ENCODE measurements around the gene TCP1. TPM values are rescaled to one million over a fixed set of nuclear protein-coding genes. Genes with fewer than 3 reads are reported as not detected.
A peak's percentile ranks its signal among the peaks of the same experiment; 100 is the strongest.

The TCP1 gene
- total and polyA plus RNA-seq, 10 donors = 74.3 to 136 (median 111) TPM

DNA sequence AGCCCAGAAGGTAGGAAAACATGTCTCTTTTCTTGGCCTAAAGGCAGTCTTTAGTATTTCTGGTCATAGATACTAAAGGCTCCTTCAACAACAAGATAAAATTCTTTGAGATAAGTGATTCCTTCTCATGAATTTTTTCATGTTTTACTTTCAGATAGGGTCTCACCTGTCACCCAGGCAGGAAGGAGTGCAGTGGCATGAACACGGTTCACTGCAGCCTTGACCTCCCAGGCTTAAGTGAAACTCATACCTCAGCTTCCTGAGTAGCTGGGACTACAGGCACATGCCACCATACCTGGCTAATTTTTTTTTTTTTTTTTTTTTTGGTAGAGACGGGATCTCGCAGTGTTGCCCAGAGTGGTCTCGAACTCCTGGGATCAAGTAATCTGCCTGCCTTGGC lies 19.7 kb upstream of the TCP1 start:
- H3K4me1 ChIP-seq = no peaks in the 10 kb centered on the region
- no peak for DNase-seq
- intact Hi-C loops (cut with DNase I; ENCODE audit: low total_unique reads) = no loop called here
- no peak for TF ChIP-seq POLR2AphosphoS5 (IDR thresholded peaks at IDR 0.05)
- TF ChIP-seq POLR2A (IDR thresholded peaks at IDR 0.05) = no peak
- TF ChIP-seq, protein P1, sequence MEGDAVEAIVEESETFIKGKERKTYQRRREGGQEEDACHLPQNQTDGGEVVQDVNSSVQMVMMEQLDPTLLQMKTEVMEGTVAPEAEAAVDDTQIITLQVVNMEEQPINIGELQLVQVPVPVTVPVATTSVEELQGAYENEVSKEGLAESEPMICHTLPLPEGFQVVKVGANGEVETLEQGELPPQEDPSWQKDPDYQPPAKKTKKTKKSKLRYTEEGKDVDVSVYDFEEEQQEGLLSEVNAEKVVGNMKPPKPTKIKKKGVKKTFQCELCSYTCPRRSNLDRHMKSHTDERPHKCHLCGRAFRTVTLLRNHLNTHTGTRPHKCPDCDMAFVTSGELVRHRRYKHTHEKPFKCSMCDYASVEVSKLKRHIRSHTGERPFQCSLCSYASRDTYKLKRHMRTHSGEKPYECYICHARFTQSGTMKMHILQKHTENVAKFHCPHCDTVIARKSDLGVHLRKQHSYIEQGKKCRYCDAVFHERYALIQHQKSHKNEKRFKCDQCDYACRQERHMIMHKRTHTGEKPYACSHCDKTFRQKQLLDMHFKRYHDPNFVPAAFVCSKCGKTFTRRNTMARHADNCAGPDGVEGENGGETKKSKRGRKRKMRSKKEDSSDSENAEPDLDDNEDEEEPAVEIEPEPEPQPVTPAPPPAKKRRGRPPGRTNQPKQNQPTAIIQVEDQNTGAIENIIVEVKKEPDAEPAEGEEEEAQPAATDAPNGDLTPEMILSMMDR (IDR thresholded peaks at IDR 0.05 in 8 of 11, conservative IDR thresholded peaks at IDR 0.05 in 3 of 11) = no peak
- no peak overlapping the region for H3K4me3 ChIP-seq
- no peak overlapping the region for H3K27ac ChIP-seq
- H3K9me3 ChIP-seq = no peaks in the 10 kb centered on the region
- H3K36me3 ChIP-seq = peaks cover 0 to 5% (median 0%) of the 10 kb centered on the region in 6 donors
- no peaks in the 10 kb centered on the region for H3K27me3 ChIP-seq (replicated peaks in 1 of 7)
- 75 to 86% (median 79%) methylated on average over 4 of the region's 4 CpGs for WGBS, 5 donors

- TF ChIP-seq POLR2AphosphoS5 (IDR thresholded peaks at IDR 0.05) = no peak
- TF ChIP-seq, protein P1 (IDR thresholded peaks at IDR 0.05 in 8 of 11, conservative IDR thresholded peaks at IDR 0.05 in 3 of 11) = no peak
- no peak for TF ChIP-seq POLR2A (IDR thresholded peaks at IDR 0.05)
- no peak for DNase-seq
- H3K9me3 ChIP-seq = no peaks in the 10 kb centered on the region
Measured at GRCh38 chr6:159808647-159809046, 19.2 kb upstream of the TCP1 start.

GRCh38 chr6:159807150-159807858 lies 17.9 kb upstream of the TCP1 start:
- Histone ChIP-seq H3K4me3 (no peak overlapping the region), H3K9me3 (no peaks in the 10 kb centered on the region), H3K27me3 (replicated peaks in 1 of 7) (no peaks in the 10 kb centered on the region), H3K27ac (no peak overlapping the region), H3K4me1 (peaks cover 0 to under 1% (median 0%) of the 10 kb centered on the region in 6 donors), H3K36me3 (peaks cover 0 to 5% (median 0%) of the 10 kb centered on the region in 6 donors)
- TF ChIP-seq, protein P1 (IDR thresholded peaks at IDR 0.05 in 8 of 11, conservative IDR thresholded peaks at IDR 0.05 in 3 of 11) = no peak
- no peak for TF ChIP-seq POLR2A (IDR thresholded peaks at IDR 0.05)
- TF ChIP-seq POLR2AphosphoS5 (IDR thresholded peaks at IDR 0.05) = no peak
- intact Hi-C loops (cut with DNase I; ENCODE audit: low total_unique reads) = no loop called here
- no peak for DNase-seq
- WGBS, 5 donors = 90 to 99% (median 95%) methylated on average over 5 of the region's 5 CpGs

More at GRCh38 chr6:159808647-159809046, 19.2 kb upstream of the TCP1 start:
- Histone ChIP-seq H3K27me3 (replicated peaks in 1 of 7) (no peaks in the 10 kb centered on the region), H3K4me1 (no peaks in the 10 kb centered on the region), H3K36me3 (peaks cover 0 to 5% (median 0%) of the 10 kb centered on the region in 6 donors), H3K4me3 (no peak overlapping the region), H3K27ac (no peak overlapping the region)
- intact Hi-C loops (cut with DNase I; ENCODE audit: low total_unique reads) = no loop called here
- 86 to 95% (median 92%) methylated on average over 6 of the region's 6 CpGs for WGBS, 5 donors

DNA sequence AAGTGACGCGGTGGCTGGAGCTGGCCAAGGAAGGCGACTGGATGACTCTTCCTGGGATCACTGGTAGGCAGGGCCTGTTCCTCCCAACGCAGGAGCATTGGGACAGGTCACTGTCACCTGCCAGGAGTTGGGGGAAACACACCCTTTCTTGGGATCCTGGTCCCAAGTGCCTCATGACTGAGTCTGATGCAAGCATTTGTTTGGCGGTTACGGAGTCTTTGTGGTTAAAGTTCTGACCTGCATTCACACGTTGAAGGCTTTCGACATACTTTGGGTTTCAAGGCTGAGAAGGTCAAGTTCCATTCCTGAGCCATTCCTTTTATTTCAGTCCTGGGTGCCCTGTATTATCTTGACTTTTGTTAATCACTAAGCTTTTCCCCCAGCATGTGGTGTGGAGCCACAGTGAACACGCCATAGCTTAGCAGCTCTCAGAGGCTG lies 16.6 kb upstream of the TCP1 start:
- no peak overlapping the region for H3K27ac ChIP-seq
- peaks cover 0 to 5% (median 0%) of the 10 kb centered on the region in 6 donors for H3K36me3 ChIP-seq
- intact Hi-C loops (cut with DNase I; ENCODE audit: low total_unique reads) = no loop called here
- no peaks in the 10 kb centered on the region for H3K27me3 ChIP-seq (replicated peaks in 1 of 7)
- H3K4me3 ChIP-seq = no peak overlapping the region
- H3K4me1 ChIP-seq = peaks cover 0 to 8% (median 0%) of the 10 kb centered on the region in 6 donors
- 73 to 88% (median 80%) methylated on average over 9 of the region's 9 CpGs for WGBS, 5 donors
- no peaks in the 10 kb centered on the region for H3K9me3 ChIP-seq
- DNase-seq = peak; percentile 35
- TF ChIP-seq, protein P1 (IDR thresholded peaks at IDR 0.05 in 8 of 11, conservative IDR thresholded peaks at IDR 0.05 in 3 of 11) = no peak
- TF ChIP-seq POLR2A (IDR thresholded peaks at IDR 0.05) = no peak
- TF ChIP-seq POLR2AphosphoS5 (IDR thresholded peaks at IDR 0.05) = no peak
